Choroid plexus epithelial cell (primary cell): ENCODE results near the gene MTG1.

Source experiments
- DNase-seq: peaks from one replicate; pipeline ENCODE4 v3.0.0-alpha.2; 2010; ENCODE audit warnings: low read depth
- H3K4me3 ChIP-seq: 2 replicates; pipeline ENCODE4 v1.5.1; 2011; ENCODE audit warnings: low read depth, mild to moderate bottlenecking, control low read depth, low read length, moderate library complexity
- CTCF ChIP-seq: conservative IDR thresholded peaks from 2 replicates; pipeline ENCODE4 v1.5.1; 2011; ENCODE audit warnings: low read depth, mild to moderate bottlenecking, control low read depth, inconsistent platforms, low read length, moderate library complexity

The MTG1 gene

GRCh38 chr10:133394801-133395221 lies 854 bp downstream of the MTG1 start:
- no peak for DNase-seq
- TF ChIP-seq CTCF: no peak
- peak overlapping the region; percentile 92 for H3K4me3 ChIP-seq

- no peak for DNase-seq
- no peak for TF ChIP-seq CTCF
- H3K4me3 ChIP-seq: no peak overlapping the region
Observed at GRCh38 chr10:133396035-133396624, 2.2 kb downstream of the MTG1 start.

- TF ChIP-seq CTCF: no peak
- DNase-seq: peak; percentile 42
- no peak overlapping the region for H3K4me3 ChIP-seq
Observed at GRCh38 chr10:133397938-133398337, 4.0 kb downstream of the MTG1 start.

- no peak for TF ChIP-seq CTCF
- no peak overlapping the region for H3K4me3 ChIP-seq
- DNase-seq: no peak
Observed at GRCh38 chr10:133399123-133399601, 5.2 kb downstream of the MTG1 start.

- TF ChIP-seq CTCF: no peak
- DNase-seq: peak; percentile 18
- no peak overlapping the region for H3K4me3 ChIP-seq
Observed at GRCh38 chr10:133400624-133401424, 6.9 kb downstream of the MTG1 start.

GRCh38 chr10:133401500-133401899 lies 7.5 kb downstream of the MTG1 start:
- DNase-seq: no peak
- no peak overlapping the region for H3K4me3 ChIP-seq
- no peak for TF ChIP-seq CTCF
